Measurements from ENCODE around the gene SLC25A10. TPM values are rescaled to one million over a fixed set of nuclear protein-coding genes. Genes with fewer than 3 reads are reported as not detected.

Gene SLC25A10
- polyA plus RNA-seq, 3 donors, result 1.8 to 2.3 (median 1.9) TPM

DNA sequence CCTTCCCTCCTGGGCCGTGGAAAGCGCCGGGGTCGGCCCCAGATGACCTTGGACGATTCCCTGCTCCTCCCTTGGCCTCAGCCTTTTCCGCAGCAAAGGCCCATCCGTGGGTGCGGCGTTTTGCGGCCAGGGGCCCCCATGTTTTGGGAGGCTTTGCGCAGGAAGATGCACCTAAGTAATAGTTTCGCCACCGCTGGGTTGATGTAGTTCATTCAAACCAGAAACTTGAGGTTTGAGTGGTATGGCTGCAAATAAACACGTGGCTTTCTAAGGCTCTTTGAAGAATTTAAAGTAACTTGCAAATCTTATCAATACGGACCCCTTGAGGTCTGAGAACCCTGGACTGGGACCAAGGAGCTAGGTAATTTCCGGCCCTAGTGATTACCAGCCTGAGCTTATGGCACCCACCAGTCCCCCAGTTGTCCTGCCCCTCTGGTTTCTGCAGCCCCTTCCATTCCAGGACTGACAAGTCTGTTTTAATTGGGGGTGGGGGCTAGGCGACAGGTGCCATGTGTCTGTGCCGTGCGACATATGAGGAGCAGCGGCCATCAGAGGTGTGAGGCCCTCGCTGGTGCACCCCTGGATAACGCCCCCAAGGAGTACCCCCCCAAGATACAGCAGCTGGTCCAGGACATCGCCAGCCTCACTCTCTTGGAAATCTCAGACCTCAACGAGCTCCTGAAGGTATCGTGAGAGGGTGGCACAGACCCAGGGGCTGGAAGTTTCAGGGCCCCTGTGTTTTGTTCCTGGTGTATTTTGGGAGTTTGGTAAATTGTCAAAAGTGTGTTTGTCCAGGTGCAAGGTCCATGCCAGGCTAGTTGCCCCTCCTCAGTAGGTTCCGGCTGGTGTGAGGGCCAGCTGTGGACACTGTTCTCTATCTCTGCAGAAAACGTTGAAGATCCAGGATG is 8.1 kb upstream of the SLC25A10 start:
- H3K4me3 Mint-ChIP-seq, result peak overlapping the region; percentile 70 to 78
- Histone ChIP-seq H3K4me3 (replicated peaks in 1 of 3; ENCODE audit: low read depth in 2 of 3, low read length in 3 of 3) (peak overlapping the region; percentile 67 to 89 (median 84)), H3K9me3 (replicated peaks in 1 of 2; ENCODE audit: control insufficient read depth in 1 of 2, insufficient read depth in 1 of 2, low read length in 2 of 2) (no peaks in the 10 kb centered on the region), H2AFZ (ENCODE audit: insufficient read depth, low read depth, low read length, poor library complexity, severe bottlenecking) (peak overlapping the region; percentile 96), H3K4me2 (replicated peaks; ENCODE audit: extremely low read depth, low read length, poor library complexity, severe bottlenecking) (peak overlapping the region; percentile 86), H3K36me3 (replicated peaks in 1 of 2; ENCODE audit: control insufficient read depth in 1 of 2, insufficient read depth in 2 of 2, low read length in 2 of 2) (peaks cover 34 to 53% of the 10 kb centered on the region in 2 donors), H4K20me1 (ENCODE audit: insufficient read depth, low read length) (peaks cover 31% of the 10 kb centered on the region), H3K4me1 (ENCODE audit: control insufficient read depth in 1 of 2, insufficient read depth in 2 of 2, low read length in 2 of 2) (peaks cover 22 to 32% of the 10 kb centered on the region in 2 donors), H3K79me2 (ENCODE audit: insufficient read depth, low read length) (peaks cover 55% of the 10 kb centered on the region), H3K27ac (ENCODE audit: low read depth in 1 of 2, low read length in 2 of 2) (peak overlapping the region in 1 of 2 donors; percentile 97), H3K9ac (ENCODE audit: insufficient read depth, low read length, poor library complexity, severe bottlenecking) (peak overlapping the region; percentile 97), H3K27me3 (ENCODE audit: control insufficient read depth in 2 of 2, insufficient read depth in 2 of 2, low read length in 2 of 2) (no peaks in the 10 kb centered on the region)
- peaks cover 35 to 66% of the 10 kb centered on the region in 2 donors for H3K36me3 Mint-ChIP-seq
- intact Hi-C loops (cut with micrococcal nuclease), result loop anchor here (1.0 to 5.0 kb wide), 3 partner anchors 20 to 37 kb away; partner anchors contain the start of genes ARL16 (in 1 of the 2), CCDC137 (in 1 of the 2), HGS (in 1 of the 2) and OXLD1 (in 1 of the 2)
- TF ChIP-seq, protein P1, sequence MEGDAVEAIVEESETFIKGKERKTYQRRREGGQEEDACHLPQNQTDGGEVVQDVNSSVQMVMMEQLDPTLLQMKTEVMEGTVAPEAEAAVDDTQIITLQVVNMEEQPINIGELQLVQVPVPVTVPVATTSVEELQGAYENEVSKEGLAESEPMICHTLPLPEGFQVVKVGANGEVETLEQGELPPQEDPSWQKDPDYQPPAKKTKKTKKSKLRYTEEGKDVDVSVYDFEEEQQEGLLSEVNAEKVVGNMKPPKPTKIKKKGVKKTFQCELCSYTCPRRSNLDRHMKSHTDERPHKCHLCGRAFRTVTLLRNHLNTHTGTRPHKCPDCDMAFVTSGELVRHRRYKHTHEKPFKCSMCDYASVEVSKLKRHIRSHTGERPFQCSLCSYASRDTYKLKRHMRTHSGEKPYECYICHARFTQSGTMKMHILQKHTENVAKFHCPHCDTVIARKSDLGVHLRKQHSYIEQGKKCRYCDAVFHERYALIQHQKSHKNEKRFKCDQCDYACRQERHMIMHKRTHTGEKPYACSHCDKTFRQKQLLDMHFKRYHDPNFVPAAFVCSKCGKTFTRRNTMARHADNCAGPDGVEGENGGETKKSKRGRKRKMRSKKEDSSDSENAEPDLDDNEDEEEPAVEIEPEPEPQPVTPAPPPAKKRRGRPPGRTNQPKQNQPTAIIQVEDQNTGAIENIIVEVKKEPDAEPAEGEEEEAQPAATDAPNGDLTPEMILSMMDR (IDR thresholded peaks at IDR 0.05), result no peak
- no peak for DNase-seq
- H3K4me1 Mint-ChIP-seq, result peaks cover 29% of the 10 kb centered on the region
- H3K27me3 Mint-ChIP-seq (ENCODE audit: low read depth in 3 of 3), result peaks cover 0 to 5% (median 0%) of the 10 kb centered on the region in 3 donors
- H3K9me3 Mint-ChIP-seq, result peaks cover 0 to 2% (median 0%) of the 10 kb centered on the region in 7 donors
- peak overlapping the region in 6 of 7 donors; percentile 42 to 93 (median 74) for H3K27ac Mint-ChIP-seq
- 23% methylated on average over 21 of the region's 27 CpGs for WGBS (ENCODE audit: insufficient coverage)

DNA sequence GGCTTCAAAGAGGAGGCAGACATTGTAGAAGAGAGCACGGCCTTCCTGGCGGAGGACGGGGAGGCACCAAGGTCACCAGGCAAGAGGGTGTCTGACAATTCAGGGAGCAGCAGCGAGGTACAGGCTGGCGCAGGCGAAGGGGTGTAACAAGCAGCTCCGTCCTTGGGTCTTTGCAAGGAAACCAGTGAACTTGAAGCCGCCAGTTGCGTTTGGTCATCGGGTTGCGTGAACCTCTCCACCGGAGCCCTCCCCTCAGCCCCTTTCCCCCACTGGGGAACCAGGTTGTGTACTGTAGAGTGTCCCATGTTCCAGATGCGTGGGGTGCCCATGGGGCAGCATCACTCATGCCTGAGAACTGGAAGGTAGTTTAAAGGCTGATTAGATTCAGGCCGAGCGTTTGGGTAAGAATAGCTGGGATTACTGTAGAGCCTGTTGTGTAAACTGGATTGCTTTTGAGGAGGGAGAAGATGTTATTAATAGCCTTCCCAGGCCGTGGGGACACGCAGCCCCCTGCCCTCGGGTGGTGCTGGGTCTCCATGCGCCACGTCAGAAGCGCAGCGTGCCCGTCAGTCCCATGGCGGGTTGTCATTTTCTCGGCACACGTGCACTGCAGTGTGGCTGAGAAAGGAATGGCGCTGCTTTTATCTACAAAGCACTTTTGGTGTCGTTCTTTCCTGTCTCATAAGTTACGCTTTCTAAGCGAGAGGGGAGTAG is 6.4 kb upstream of the SLC25A10 start:
- H3K27ac Mint-ChIP-seq, result peak overlapping the region in 1 of 7 donors; percentile 72
- H3K9me3 Mint-ChIP-seq, result no peaks in the 10 kb centered on the region
- H3K36me3 ChIP-seq (replicated peaks in 1 of 2; ENCODE audit: control insufficient read depth in 1 of 2, insufficient read depth in 2 of 2, low read length in 2 of 2), result peaks cover 25 to 39% of the 10 kb centered on the region in 2 donors
- H3K27me3 Mint-ChIP-seq (ENCODE audit: low read depth in 3 of 3), result peaks cover 0 to 12% (median 4%) of the 10 kb centered on the region in 3 donors
- intact Hi-C loops (cut with micrococcal nuclease), result no loop called here
- H3K9ac ChIP-seq (ENCODE audit: insufficient read depth, low read length, poor library complexity, severe bottlenecking), result no peak overlapping the region
- WGBS (ENCODE audit: insufficient coverage), result 94% methylated on average over 18 of the region's 30 CpGs
- no peak overlapping the region for H3K4me3 Mint-ChIP-seq
- H2AFZ ChIP-seq (ENCODE audit: insufficient read depth, low read depth, low read length, poor library complexity, severe bottlenecking), result no peak overlapping the region
- peaks cover 0 to 2% of the 10 kb centered on the region in 2 donors for H3K27me3 ChIP-seq (ENCODE audit: control insufficient read depth in 2 of 2, insufficient read depth in 2 of 2, low read length in 2 of 2)
- H4K20me1 ChIP-seq (ENCODE audit: insufficient read depth, low read length), result peaks cover 20% of the 10 kb centered on the region
- TF ChIP-seq, protein P1 (IDR thresholded peaks at IDR 0.05), result no peak
- DNase-seq, result no peak
- H3K4me3 ChIP-seq (replicated peaks in 1 of 3; ENCODE audit: low read depth in 2 of 3, low read length in 3 of 3), result no peak overlapping the region
- peaks cover 39% of the 10 kb centered on the region for H3K4me1 Mint-ChIP-seq
- H3K4me1 ChIP-seq (ENCODE audit: control insufficient read depth in 1 of 2, insufficient read depth in 2 of 2, low read length in 2 of 2), result peaks cover 32 to 43% of the 10 kb centered on the region in 2 donors
- no peaks in the 10 kb centered on the region for H3K9me3 ChIP-seq (replicated peaks in 1 of 2; ENCODE audit: control insufficient read depth in 1 of 2, insufficient read depth in 1 of 2, low read length in 2 of 2)
- H3K4me2 ChIP-seq (replicated peaks; ENCODE audit: extremely low read depth, low read length, poor library complexity, severe bottlenecking), result no peak overlapping the region
- peaks cover 30 to 49% of the 10 kb centered on the region in 2 donors for H3K36me3 Mint-ChIP-seq
- peaks cover 43% of the 10 kb centered on the region for H3K79me2 ChIP-seq (ENCODE audit: insufficient read depth, low read length)
- H3K27ac ChIP-seq (ENCODE audit: low read depth in 1 of 2, low read length in 2 of 2), result no peak overlapping the region

All from CD14-positive monocyte (primary cell).